Activated CD8-positive, alpha-beta memory T cell treated with anti-CD3 and anti-CD28 coated beads, Interleukin-2, amount 50 U/mL, for 4 hours (primary cell): ENCODE results near the gene PARN.
A peak's percentile ranks its signal among the peaks of the same experiment; 100 is the strongest.
"Not testable (repeated sequence)": the region's sequence is repeated elsewhere in the genome, so short reads cannot be mapped to it uniquely, and the experiment has no call there.

Source experiments
- DNase-seq: peaks from one replicate; pipeline ENCODE4 v3.0.0-alpha.2; 2020

PARN gene

DNA sequence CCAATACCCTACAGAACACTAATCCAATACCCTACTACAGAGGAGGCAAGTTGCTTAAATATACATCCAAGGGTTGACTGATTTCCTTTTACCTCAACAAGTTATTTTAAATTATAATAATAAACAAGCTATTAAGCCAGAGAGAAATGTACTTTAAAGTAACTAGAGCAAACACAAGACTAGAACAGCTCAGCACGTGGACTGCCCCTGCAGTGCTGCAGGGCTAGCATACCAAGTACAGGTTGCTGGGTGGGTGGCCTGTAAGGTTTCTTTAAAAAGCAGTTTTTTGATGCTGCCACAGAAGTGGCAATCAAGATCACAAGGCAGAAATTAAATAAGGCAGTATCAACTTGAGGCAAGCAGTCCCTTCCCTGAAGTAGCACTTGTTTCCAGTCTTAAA is 63.5 kb downstream of the PARN start:
- DNase-seq: no peak

DNA sequence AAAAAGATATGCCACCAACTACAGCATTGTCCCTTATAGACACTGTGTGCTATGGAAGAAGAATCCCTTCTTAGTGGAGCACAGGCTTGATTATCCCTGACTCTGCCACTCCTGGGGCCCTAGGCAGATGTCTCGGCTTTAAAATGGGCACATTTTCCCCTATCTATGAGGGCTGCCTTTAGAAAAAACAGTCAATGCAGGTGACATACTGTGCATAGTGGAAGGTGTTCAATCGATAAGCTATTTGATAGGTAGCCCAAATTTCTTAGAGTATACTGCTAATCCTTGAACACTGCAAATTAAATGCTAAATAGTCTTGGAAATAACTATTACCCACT is 64.4 kb downstream of the PARN start:
- no peak for DNase-seq

DNA sequence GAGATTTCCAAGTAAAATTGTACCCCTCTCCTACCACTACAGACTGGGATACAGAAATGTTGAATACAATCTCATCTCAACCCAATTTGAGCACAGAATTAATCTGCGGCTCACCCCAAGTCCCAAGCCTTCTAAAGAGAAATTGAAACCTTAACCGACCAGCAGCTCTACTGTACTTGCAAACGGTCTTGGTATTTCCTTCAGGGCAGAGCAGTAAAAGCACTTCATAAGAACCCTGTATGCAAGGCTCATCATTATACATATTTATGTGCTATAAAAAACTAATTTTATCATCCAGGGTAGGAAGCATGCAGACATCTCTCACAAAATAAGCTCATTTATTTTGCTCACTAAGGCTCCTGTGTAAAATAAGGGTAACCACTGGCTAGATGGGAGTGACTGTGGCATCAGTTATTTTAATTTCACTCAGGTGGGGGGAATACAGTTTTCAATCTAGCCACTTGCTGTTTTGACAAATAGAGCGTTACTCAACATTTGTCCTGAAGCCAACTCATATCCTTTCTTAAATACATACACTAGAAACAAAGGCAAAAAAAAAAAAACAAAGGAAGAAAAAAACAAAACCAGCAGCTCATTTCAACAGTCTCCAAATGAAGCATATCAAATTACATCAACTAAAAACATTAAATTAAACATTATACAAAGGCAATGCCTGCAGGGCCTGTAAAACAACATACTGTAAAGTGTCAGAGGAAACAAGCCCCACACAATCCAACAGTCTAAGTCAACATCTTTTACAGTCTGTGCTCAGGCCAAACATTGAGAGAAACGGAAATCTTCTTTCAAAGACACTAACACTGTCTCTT is 65.0 kb downstream of the PARN start:
- no peak for DNase-seq

DNA sequence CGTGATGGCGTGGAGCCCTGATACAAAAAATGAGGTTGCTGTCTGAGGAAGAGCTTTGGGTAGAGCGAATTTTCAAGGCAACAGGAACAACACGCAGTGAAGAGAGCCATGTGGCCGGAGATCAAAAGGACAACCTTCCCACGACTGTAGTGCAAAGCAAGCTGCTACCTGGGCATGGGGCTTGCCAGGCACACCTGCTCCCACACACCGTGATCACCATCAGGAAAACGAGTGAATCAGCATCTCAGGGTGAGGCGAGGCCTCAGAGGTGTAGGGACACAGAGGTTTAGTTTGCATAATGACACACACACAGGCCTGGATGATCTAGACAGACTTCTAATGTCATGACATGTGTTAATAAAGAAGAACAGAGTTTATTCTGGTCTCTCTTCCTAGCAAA is 65.7 kb downstream of the PARN start:
- DNase-seq: no peak

DNA sequence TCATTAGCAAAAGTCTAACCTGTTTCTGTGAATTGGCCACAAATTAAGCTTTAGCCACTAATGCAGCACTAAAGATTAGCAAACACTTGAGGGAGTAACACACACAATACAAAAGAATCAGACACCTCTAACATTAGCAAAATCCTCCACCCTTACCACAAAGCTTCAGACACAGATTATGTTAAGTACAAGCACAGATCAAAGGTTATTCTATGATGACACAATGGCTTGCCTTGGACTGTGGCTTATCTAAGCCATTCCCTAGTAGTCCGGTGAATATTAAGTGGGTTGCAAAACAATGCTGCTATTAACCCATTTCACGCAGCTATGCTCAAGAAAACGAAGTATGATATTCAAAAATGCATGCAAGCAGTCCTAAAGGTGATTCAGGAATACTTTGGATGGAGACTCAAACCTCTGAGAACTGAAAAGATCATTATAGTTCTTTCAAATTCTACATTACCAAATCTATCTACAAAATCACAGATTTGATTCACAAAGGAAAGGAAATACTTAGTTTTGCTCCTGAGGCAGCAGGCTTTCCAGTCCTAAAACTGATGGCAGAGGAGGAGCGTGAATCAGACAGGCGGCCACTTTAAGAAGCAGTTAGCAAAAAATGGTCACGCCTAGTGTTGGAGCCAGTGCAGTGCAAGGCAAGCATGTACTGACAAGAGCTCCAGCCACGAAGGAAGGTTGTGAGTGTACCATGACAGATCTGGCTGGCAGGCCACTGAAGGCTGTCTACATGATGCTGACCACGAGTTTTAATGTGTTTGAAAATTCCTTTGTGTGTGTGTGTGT is 67.2 kb downstream of the PARN start:
- no peak for DNase-seq

DNA sequence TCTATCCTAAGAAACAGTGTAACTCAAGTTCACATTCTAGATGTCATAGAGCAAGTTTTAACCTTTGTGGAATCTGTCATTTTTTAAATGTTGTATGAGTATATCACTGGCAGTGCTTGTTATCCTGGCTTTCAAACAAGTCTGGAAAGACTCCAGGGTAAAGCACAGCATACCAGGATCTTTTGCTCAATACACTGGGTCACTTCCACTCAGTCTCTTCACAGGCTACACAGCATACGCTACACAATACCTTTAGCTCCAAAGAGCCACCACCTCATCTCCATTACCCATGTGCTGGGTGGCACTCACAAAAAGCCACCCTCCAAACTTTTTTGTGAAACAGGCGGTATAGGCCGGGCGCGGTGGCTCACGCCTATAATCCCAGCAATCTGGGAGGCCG is 69.5 kb downstream of the PARN start:
- no peak for DNase-seq

DNA sequence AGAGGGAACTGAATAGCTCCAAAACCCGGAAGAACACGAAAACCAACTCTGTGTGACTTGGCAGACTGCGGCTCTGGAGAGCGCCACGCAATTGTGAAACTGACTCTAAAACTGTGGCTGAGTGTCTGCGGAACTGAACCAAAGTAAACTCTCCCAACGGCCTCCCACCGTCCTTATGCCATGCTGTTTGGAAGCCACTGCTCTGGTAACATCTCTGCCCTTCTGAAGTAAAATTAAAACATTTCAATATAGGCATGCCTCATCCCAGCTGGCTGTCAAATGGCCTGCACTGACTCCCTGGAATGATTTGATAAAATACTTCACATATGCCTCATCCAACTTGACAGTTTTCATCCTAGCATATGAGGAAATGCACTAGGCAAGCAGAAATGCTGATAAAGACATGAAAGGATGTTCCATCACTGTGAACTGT is 70.2 kb downstream of the PARN start:
- DNase-seq: no peak

DNA sequence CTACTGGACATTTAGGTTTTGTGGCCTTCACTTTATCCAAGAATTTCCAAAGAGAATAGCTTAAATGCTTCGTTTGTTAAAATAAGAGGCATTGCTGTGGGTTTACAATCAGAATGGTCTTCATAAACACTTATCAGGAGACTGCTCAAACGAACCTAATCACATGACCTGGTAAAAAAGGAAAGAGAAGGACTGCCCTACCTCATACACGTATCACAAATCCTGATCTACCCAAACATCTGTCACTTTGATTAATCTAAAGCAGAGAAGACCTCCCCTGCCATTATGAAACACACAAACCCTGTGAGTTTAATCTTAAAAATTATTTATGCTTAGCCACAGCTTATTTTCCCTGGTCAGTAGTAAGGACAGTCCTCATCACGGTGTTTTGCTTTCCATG is 76.6 kb downstream of the PARN start:
- no peak for DNase-seq

DNA sequence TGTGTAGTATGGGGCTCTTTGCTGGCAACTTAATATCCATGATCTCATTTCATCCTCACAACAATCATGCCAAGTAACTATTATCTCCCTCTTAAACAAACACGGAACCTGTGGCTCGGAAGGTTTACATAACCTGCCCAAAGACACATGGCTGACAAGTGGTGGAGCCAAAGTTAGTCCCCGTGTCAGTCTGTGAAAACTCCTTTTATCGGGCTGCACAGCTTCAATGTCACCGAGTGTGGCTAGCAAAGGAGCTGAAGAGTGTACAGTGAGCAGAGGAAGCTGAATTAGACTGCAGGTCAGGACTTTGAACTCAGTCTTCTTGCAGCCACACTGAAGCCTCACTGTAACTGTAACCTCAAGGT is 80.3 kb downstream of the PARN start:
- DNase-seq: no peak

DNA sequence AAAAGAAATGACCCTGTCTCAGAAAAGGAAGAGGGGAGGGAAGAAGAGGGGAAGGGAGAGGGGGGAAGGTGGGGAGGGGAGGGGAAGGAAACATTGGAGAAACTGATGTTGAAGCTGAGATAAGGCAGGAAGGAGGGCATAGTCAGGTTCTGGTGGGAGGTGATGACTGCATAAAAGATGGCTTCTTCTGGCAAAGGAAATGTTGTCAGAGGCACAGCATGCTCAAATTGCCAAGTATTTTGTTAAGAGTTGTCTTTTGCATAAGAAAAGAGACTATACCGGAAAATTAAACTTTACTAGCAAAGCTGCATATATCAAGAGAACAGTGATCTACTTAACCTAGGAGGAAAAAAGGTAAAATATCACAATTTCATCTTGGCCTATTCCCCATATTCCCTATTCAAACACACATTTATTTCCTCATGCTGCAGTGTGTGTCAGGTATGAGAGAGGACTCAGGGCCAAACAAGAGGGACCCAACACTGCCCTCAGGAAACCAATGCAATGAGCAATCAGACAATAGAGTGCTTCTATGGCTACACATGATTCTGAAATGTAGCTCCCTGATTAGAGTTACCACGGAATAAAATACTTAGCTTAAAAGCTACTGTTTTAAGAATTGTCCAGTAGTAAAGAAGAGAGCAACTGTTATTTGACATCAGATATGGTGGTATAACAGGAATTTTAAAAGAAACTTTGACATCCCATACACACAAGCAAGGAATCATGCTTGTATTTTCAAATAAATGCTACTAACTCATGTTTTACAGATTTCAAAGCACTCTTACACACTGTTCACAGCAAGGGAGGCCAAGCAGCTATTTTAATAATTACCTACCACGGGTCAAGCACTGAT is 80.9 kb downstream of the PARN start:
- DNase-seq: no peak

DNA sequence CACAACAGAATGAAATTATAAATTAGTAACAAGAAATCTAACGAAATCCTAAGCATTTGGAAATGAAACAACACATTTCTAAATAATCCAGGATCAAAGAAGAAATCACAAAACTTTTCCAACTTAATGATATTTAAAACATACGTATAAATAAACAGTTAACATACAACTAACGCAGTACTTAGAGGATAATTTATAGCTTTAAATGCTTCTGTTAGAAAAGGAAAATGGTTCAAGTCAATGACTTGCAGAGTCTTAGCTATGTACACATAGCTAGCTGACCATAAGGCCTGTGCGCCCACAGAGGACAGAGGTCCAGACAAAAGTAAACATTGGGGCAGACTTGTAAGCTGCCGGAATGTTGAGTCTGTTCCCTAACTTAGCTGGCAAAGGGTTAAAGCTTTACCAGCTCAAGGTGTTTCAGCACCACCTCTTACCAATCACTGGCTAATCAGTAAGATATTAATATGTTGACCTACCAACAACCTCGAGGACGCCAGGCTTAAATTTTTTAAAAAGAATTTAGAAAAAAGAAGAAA is 84.6 kb downstream of the PARN start:
- DNase-seq: no peak

DNA sequence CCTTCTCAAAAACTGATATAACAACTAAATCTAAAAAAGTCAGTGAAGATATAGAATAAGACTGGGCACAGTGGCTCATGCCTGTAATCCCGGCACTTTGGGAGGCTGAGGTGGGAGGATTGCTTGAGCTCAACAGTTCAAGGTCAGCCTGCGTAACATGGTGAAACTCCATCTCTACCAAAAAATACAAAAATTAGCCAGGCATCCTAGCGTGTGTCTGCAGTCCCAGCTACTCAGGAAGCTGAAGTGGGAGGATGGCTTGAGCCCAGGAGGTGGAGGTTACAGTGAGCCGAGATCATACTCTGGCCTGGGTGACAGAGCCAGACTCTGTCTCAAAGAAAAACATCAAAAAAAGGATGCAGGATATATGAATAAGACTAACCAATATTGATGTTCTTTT is 85.2 kb downstream of the PARN start:
- not testable (repeated sequence) for DNase-seq

DNA sequence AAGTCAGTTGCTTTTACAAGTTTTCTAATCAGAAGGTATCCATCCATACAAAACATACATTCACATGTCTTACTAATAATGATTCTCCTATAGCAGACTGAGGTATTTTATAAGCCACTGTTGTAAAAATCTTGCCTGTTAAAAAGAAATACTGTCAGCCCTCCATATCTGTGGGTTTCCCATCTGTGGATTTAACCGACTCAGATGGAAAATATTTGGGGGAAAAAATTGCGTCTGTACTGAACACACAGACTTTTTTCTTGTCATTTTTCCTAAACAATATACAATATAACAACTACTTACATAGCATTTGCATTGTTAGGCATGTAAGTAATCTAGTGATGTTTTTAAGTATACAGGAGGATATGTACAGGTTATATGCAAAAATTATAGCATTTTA is 90.4 kb downstream of the PARN start:
- DNase-seq: no peak

DNA sequence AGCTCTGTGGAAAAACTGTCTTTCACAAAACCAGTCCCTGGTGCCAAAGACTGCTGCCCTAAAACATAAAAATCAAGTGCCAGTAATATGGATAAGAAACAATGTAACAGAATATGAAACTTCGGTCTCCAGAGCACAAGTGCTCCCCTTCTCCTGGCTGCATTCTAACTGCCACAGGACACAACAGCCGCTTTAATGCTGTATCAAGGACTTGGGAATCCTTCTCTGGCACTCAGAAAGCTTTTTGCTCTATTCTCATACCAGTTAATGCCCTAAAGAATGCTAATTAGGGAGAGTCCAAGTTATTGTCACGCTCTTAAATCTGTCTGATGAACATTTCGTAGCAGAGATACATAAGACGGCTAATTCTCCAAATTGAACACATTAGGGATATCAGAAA is 90.9 kb downstream of the PARN start:
- no peak for DNase-seq

DNA sequence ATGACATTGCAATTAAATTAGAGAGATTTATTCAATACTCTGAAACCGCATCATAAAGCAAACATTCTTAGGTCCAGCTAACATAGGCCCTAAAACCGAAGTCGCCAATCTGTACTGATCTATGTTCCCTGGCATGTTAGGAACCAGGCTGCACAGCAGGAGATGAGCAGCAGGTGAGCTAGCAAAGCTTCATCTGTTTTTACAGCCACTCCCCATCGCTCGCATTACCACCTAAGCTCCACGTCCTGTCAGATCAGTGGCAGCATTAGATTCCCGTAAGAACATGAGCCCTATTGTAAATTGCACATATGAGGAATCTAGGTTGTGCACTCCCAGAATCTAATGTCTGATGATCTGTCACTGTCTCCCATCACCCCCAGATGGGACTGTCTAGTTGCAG is 91.5 kb downstream of the PARN start:
- no peak for DNase-seq

DNA sequence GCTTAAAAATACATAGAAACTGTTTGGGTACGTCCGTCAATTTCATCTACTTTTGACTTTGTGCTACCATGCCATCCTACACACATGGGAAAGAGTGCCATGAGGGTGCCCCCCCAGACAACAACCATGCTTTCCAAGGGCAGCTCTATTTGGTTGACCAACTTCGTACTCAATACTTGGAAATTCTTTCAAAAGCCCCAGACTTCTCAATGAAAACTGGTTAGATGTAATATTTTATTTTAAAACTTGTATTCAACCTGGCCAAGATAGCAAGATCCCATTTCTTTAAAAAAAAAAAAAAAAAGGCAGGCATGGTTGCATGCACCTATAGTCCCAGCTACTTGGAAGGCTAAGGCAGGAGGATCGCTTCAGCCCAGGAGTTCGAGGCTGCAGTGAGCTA is 98.4 kb downstream of the PARN start:
- DNase-seq: no peak

DNA sequence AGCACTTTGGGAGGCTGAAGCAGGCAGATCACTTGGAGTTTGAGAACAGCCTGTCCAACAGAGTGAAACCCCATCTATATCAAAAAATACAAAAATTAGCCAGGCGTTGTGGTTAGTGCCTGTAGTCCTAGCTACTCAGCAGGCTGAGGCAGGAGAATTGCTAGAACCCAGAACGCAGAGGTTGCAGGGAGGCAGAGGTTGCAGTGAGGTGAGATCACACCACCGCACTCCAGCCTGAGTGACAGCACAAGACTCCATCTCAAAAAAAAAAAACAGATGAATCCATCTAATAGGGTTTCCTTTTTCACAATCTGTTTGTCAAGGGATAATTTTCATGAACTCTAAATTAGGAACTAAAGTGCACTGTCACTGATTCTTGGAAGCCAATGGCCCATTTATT is 99.0 kb downstream of the PARN start:
- DNase-seq: no peak

DNA sequence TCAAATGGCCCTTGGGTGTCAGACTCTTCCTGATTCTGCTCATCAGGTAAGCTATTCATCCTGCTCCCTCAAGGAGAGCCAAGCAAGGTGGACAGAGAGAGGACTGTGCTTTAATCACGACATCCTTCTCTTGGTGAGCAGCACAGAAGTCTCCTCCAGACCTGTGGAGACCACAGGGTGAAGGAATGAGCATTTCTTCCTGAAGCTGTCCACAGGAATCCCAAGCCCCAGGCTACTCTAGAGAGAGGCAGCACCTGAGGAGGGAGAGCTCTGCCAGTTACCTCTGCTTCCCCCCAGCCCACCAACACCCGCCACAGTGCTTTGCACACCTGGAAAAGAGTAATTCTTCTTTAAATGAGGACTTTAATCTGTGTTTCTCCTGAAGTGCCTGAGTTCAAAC is 100.0 kb downstream of the PARN start:
- no peak for DNase-seq

DNA sequence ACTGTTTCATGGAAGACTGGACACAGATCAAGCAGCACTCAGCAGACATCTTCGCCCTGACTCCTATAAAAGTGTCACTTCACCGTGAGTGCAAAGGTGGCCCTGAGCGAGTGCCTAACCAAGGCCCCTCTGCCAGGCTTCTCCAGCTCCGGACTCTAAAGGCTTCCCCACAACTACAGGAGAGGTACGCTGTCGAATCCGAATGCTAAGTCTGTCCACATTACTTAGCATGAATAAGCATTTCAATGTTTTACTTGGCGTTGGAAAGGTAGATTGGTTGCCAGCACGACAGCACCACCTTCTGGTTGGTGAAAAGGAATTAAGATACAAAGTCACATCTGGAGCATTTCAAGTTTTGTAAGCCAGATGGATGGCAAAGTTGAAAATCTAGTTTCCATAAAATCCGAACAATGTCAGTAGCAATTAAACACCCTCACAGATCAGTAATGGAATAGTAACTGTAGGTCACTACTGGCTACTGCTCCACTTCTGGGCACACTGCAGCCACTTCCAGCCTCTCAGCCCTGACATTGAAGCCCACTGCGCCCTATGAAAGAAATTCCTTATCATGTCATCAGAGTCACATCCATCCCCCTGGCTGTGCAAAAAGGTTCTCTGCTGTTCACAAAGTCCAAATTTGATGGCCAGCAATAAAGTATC is 100.9 kb downstream of the PARN start:
- DNase-seq: peak; percentile 35

DNA sequence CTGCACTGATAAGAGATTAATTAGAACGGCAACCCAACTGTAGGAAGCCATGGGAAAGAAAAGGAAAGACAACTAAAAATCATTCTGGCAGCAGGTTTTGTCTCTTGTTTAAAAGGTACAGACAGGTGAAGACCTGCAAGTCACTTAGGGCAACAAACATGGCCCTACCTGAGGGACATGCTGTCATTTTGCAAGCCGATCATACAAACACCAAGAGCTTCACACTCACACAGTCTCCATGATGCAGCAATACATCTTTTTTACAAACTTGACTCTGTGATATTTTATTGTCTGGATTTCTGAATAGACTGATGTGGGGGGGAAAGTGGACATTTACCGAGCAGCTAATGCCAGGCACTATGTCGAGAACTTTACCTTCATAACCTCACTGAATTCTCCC is 101.8 kb downstream of the PARN start:
- no peak for DNase-seq

DNA sequence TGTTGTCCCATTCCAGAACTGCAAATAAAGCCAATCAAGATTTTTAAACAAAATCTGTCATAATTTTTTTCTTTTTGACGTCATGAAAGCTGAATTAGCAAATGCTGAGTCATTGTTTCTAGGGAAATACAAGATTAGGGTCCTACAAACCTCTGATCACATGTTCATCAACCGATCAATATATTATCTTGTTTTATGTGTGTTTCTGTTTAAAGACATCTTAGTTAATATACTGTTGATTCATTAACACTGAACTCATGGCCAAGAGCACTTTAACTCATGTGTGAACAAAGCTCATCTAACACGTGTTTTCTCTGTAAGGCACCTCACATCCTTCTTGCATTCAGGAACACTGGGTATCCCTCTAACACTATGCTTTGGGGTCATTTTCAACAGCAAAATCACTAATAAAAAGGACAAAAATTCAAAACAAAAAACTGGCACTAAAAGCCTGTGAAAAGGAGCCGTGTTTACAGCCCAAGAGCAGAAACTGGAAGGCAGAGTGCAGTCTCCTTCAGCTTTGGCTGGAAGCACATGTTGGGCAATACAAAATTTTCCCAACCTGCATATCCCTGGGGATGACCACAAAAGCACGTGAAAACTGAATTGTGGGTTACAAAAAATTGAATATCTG is 102.5 kb downstream of the PARN start:
- DNase-seq: no peak

DNA sequence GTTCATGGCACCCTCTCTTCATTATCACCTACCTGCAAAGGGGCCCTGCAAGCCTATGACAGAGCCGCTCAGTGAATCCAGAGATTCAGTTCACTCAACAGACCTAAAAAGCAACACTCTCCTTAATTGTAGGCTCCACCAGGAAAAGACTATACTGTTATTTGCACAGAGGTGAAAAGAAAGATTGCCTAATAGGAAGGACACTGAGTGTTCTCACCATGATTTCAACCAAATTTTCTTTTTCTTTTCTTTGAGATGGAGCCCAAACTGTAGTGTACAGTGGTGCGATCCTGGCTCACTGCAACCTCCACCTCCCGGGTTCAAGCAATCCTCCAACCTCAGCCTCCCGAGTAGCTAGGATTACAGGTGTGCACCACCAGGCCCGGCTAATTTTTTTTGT is 104.5 kb downstream of the PARN start:
- DNase-seq: no peak
